Limb (tissue), 2 donors: ENCODE measurements around the gene CLDN2.
A peak's percentile ranks its signal among the peaks of the same experiment; 100 is the strongest.
"Not testable (repeated sequence)": the region's sequence is repeated elsewhere in the genome, so short reads cannot be mapped to it uniquely, and the experiment has no call there.

Experiments used
- DNase-seq, 2 donors: peaks; one replicate each; pipeline ENCODE4 v3.0.0-alpha.2; 2016; ENCODE audit errors: extremely low spot score in 2 of 2

The CLDN2 gene, protein sequence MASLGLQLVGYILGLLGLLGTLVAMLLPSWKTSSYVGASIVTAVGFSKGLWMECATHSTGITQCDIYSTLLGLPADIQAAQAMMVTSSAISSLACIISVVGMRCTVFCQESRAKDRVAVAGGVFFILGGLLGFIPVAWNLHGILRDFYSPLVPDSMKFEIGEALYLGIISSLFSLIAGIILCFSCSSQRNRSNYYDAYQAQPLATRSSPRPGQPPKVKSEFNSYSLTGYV

DNA sequence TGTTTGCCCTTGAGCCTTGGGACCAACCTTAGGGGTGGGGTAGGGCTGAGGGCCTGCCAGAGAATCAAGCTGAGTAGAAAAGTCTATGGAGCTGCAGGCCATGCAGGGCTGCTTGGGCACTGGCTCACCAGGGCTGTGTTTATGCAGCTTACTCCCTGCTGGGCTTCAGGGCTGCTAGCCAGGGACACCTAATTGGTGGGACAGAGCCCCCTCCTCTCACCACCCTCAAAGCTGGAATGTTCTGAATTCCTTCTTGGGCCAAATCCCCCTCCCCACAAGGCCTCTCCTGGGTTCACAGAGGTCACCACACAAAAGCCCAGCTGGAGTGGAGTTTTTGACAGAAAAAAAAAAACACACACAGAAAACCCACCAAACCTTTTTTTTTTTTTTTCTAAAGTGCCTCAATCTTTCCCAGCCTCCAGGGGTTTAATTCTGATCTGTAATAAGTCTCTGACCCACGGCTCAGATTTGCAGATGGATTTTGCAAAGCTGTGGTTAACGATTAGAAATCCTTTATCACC is at the start of gene CLDN2:
TSS of gene CLDN2 (plus strand) at position 471 of the 521 bp plus-strand sequence. CDS start 7,827 bp downstream, outside the sequence.
- no peak for DNase-seq

- DNase-seq: not testable (repeated sequence)
Measured at GRCh38 chrX:106872796-106873195, 47.4 kb upstream of the CLDN2 start.

DNA sequence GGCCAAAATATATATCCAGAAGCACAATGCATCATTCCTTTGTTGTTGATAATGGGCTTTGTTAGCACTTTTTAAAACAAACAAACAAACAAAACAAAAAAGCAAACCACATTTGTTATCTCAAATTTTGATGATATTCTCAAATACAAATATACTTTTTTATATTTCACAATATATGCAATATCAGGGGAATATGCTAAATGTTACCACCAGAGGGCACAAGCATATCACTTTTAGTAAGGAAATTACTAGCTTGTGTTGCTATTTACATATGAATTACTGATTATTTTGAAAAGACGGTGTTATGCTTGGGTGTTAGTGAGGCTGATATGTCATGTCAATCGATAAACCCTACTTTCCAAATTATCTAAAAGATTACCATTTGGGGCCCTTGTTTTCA is 46.1 kb upstream of the CLDN2 start:
- no peak for DNase-seq

GRCh38 chrX:106875151-106875550 is 45.1 kb upstream of the CLDN2 start:
- no peak for DNase-seq

- no peak for DNase-seq
Measured at GRCh38 chrX:106889468-106889867, 30.7 kb upstream of the CLDN2 start.

DNA sequence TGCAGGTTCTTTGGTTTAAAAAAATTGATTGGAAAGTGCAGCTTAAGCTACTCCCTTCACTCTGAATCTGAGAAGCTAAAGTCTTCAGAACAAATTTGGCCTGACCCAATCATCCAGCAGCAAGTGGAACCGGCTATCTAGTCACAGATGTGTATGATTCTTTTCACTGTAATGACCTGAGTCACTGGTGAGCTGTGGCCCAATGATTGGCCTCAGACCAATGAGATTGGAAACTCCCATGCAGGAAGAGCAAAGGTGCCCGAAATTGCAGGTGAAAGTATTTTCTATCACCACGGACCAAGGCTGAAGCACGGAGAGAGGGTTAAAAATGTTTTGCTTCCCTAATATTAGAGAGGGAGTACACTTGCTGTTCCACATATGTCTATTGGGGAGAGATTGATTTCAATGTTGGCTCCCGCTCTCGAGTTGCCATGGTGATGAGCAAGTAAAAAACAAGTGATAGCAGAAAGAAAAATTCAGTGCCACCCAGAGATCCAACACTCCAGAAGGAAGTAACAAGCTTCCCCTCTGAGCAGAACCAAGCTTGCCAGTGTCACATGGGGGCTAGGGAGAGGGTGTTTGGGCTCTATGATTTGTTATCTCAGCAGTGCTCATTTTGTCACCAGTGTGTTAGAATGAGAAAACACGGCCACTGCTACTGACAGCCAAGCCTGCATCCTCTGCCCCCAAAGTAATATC is 28.3 kb upstream of the CLDN2 start:
- no peak for DNase-seq

DNA sequence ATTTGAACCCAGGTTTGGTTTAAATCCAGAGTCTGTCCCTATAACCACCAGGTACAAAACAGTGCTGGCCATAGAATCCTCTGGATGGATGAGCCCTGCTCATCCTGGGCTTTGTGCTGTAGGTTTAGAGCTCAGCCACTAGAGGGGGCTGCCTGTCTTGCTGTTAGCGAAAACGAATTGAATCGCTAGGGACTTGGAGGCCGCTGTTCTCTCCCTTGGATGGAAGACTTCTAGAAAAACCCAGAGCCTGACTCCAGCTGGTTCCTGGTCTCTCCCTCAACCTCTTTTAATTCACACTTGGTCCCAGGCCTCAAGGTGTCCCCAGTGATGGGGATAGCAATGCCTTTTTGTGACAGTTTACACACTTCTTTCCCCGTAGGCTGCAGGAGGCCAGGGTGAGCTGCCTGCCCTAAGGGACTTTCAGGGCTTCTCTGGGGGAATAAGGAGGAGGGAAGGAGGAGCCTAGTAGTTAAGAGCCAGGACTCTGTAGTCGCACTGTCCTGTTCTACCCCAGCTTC is 25.8 kb upstream of the CLDN2 start:
- DNase-seq: peak; percentile 43 to 48

- DNase-seq: no peak
Measured at GRCh38 chrX:106894978-106895452, 25.2 kb upstream of the CLDN2 start.

GRCh38 chrX:106897259-106897658 is 22.9 kb upstream of the CLDN2 start:
- no peak for DNase-seq

GRCh38 chrX:106898462-106898861 is 21.7 kb upstream of the CLDN2 start:
- no peak for DNase-seq

GRCh38 chrX:106899276-106899675 is 20.9 kb upstream of the CLDN2 start:
- no peak for DNase-seq

DNA sequence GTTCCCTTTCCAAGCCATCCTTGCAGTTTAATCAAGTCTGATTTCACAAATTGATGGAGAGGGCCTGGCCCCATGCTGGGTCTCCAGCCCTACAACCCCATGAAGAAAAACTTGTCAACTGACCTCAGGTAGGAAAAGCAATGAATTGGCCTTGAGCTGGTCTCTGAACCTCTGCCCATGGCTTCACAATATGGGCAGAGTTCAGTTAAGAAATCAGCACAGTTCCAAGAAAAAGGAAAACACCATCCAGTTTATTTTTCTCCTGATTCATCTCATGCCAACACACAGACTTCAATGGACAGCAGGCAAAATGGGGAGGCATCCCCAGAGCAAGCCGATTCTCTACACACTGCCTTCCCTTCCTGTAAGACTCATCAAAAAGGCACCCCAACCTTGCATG is 20.4 kb upstream of the CLDN2 start:
- no peak for DNase-seq

DNA sequence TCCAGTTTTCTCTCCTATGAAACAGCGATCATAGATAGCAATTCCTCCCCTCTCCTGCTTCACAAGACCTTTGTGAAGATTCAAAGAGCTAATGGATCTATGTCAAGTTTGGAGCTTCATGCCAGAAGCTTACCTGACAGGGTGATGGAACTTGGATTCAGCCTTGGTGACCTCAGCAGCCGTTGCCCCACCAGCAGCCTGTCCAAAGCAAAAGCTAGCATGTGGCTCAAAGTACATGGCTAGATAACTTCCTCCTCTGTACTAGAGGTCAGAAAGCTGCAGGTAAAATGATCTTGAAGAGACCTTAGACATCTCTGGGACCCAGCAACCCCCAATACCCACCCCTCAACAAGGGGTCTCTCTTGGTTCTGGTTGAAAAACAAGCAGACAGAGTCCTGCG is 18.9 kb upstream of the CLDN2 start:
- DNase-seq: no peak

DNA sequence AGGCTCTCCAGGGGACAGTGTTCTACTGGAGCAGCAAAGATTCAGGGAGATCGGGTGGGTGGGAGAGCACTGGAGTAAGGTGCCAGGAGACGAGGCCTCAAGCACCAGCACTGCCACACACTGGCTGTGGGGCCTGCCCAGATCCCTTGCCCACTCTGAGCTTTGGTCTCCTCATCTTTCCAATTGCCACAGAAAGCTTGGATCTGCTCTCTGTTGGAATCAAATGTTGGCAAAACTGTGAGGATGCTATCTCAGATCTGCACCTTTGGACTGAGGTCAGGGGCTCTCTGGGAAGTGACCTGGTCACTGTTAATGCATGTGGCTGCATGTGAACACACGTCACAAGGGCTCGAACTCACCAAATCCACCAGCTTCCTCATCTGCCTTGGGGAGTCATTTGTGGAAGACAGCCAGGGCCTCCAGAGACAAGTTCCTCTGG is 18.4 kb upstream of the CLDN2 start:
- DNase-seq: no peak

DNA sequence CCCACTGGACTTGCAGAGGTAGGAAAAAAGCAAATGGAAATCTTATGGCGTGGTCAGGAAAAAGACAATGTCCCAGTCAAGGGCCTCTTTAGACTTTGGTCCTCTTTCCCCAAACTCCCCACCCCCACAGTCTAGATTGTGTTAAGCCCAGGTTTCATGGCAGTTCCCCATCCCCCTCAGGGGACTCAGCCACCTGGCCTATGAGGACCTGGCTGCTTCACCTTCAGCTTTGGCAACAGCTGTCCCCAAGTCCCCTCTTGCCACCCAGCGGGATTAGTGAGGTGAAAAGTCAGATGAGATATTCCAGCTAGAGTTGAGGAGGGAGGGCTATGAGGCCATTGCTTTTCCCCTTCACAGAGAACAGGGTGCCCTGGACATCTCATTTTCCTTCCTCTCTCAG is 17.5 kb upstream of the CLDN2 start:
- DNase-seq: no peak

DNA sequence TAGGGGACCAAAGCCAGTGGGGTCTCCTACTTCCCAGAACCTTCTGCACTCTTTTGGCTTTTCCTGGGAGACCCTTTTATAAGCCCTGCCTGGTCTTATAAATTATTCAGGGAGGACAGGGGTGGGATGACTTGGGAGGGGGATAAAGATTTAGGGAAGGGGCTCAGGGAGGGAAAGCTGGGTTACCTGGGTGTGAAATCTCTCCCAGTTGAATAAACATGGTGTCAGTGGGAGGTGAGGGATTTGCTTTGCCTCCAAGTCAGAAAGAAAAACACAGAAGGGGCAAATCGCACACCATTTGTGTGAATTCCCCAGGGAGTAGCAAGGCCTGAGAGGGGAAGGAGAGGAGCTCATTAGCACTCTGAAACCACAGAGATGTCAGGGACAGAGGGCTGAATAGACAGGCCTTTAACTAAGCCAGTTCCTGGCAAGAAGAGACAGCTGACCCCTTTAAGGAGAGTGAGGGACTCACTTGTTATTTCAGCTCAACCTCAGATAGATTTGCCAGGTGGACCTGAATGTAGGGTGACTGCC is 16.8 kb upstream of the CLDN2 start, which contains the start of gene RIPPLY1:
TSS of gene RIPPLY1 (minus strand) at position 51 of the 534 bp plus-strand sequence. CDS start 54 bp downstream, outside the sequence.
- no peak for DNase-seq

DNA sequence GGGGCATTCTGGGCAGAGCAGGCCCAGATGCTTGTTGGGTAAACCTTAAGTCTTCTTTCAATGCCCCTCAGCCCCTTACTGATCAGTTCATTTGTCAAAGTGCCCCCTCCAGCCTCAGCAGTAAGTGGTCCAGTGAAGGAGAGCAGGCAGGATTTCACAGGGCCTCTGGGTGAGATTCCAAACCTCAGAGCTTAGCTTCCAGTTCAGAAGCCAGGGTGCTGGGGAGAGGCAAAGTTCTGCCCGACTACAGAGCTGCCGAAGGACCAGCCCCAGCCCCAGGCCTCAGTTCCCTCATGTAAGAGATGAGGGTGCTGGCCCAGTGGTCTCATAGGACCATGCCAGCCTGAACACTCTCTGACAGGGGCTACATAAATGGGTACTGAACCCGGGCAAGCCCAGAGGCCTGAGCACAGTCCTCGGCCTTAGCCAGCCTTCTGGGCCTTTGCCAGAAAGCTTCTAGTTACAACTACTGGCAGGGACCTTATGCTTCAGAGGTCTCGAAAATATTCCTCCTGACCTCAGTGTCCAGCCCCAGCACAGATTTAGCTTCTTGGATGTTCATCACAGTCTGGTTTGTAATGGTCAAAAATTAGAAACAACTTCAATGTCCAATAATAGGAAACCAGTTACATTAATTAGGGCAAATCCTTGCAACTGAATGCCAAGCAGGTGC is 16.2 kb upstream of the CLDN2 start:
- no peak for DNase-seq

DNA sequence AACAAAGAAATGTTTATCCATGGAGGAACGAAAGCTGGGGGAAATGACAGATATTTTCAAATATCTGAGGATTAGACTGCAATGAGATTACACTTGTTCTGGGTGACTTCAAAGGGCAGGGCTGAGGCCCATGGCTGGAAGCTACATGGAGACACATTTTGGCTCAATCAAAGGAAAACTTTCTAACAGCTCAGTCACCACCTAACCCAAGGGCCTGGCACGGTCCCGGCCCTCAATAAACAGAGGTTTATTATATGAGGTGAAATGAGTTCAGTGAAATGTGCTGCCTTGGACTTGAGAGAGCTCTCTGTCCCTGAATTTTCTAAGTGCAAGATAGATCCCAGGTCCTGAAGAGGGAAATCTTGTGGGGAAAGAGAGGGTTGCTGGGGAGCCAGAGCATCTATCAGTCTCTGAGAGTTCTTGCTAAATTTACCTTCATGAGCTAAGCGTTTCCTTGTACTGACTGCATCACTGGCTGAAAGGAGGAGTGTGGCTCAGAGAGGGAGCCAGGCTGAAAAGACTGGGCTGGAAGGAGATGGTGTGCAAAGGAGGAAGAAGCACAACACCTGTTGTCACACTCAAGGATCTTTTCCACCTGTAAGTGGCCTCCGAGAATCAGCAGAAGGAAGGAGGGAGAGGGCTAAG is 15.0 kb upstream of the CLDN2 start:
- DNase-seq: no peak

- no peak for DNase-seq
Measured at GRCh38 chrX:106906361-106906760, 13.8 kb upstream of the CLDN2 start.

DNA sequence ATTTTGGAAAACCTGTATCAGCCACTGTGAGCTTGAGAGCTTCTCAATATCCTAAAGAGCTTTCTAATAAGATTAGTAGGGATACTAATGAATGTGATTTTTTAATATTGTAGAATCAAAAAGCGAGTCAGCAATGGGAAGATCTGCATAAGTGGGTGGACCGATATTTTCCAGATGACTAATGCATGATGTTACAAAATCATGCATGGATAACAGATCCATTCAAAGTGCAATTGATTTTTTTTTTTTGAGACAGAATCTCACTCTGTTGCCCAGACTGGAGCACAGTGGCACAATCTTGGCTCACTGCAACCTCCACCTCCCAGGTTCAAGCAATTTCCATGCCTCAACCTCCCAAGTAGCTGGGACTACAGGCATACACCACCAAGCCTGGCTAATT is 7.3 kb upstream of the CLDN2 start:
- no peak for DNase-seq
